Measurements from ENCODE around the gene ARHGEF9.

- TF ChIP-seq CTCF (IDR thresholded peaks at IDR 0.05) (no peak), EP300 (IDR thresholded peaks at IDR 0.05) (no peak)
Measured at GRCh38 chrX:63758011-63758410, 27.0 kb downstream of the ARHGEF9 start.

Measured in upper lobe of left lung (tissue), 4 donors.